HEK293T (cell line): ENCODE results near the gene ELOVL6.

Experiments
- CTCF ChIA-PET: fragments of 350-600 bp; formaldehyde crosslinking; extraction: SDS; loops from one replicate; lab custom pipeline; 2021; ENCODE audit warnings: antibody characterized with exemption, inconsistent platforms; lab: Yijun Ruan, JAX
- POLR2A ChIA-PET: fragments of 350-600 bp; formaldehyde crosslinking; extraction: SDS; loops from one replicate; lab custom pipeline; 2020; ENCODE audit warnings: antibody characterized with exemption, inconsistent platforms; lab: Yijun Ruan, JAX
- DNase-seq: peaks from one replicate; pipeline ENCODE4 v3.0.0; 2012; ENCODE audit warnings: mixed read lengths; ENCODE audit errors: extremely low spot score
- ARNT ChIP-seq: fragments of 450-650 bp; IDR thresholded peaks from 2 replicates; pipeline ENCODE4 v1.6.1; 2017; ENCODE audit warnings: mild to moderate bottlenecking
- BHLHE40 ChIP-seq: fragments of 450-650 bp; IDR thresholded peaks from 2 replicates; pipeline ENCODE4 v1.6.1; 2016; ENCODE audit warnings: mild to moderate bottlenecking, moderate library complexity, borderline replicate concordance
- CTBP1 ChIP-seq: fragments of 450-650 bp; IDR thresholded peaks from 2 replicates; pipeline ENCODE4 v1.6.1; 2016; ENCODE audit warnings: borderline replicate concordance
- ELF4 ChIP-seq: fragments of 450-650 bp; IDR thresholded peaks from 2 replicates; pipeline ENCODE4 v1.6.1; 2017; ENCODE audit warnings: antibody characterized with exemption
- FOXA1 ChIP-seq: fragments of 450-650 bp; IDR thresholded peaks from 2 replicates; pipeline ENCODE4 v1.6.1; 2016; ENCODE audit warnings: mild to moderate bottlenecking
- FOXK2 ChIP-seq: fragments of 450-650 bp; IDR thresholded peaks from 2 replicates; pipeline ENCODE4 v1.6.1; 2016; ENCODE audit warnings: mild to moderate bottlenecking
- FOXM1 ChIP-seq: fragments of 450-650 bp; IDR thresholded peaks from 2 replicates; pipeline ENCODE4 v1.6.1; 2017; ENCODE audit warnings: mild to moderate bottlenecking, borderline replicate concordance
- HDGF ChIP-seq: fragments of 450-650 bp; IDR thresholded peaks from 2 replicates; pipeline ENCODE4 v1.6.1; 2017; ENCODE audit warnings: antibody characterized with exemption, borderline replicate concordance
- L3MBTL2 ChIP-seq: fragments of 450-650 bp; conservative IDR thresholded peaks from 2 replicates; pipeline ENCODE4 v1.6.1; 2016; ENCODE audit warnings: mild to moderate bottlenecking
- LEF1 ChIP-seq: fragments of 450-650 bp; IDR thresholded peaks from 2 replicates; pipeline ENCODE4 v1.6.1; 2017; ENCODE audit warnings: mild to moderate bottlenecking, borderline replicate concordance
- NFRKB ChIP-seq: fragments of 450-650 bp; IDR thresholded peaks from 2 replicates; pipeline ENCODE4 v1.6.1; 2016; ENCODE audit warnings: mild to moderate bottlenecking, moderate library complexity
- SP1 ChIP-seq: fragments of 450-650 bp; IDR thresholded peaks from 2 replicates; pipeline ENCODE4 v1.6.1; 2017
- SUZ12 ChIP-seq: fragments of 450-650 bp; IDR thresholded peaks from 2 replicates; pipeline ENCODE4 v1.6.1; 2016; ENCODE audit warnings: mild to moderate bottlenecking
- TARDBP ChIP-seq: fragments of 450-650 bp; IDR thresholded peaks from 2 replicates; pipeline ENCODE4 v1.6.1; 2016
- ZNF384 ChIP-seq: fragments of 450-650 bp; IDR thresholded peaks from 2 replicates; pipeline ENCODE4 v1.6.1; 2016
- TF ChIP-seq, protein P1 (sequence below): fragments of 450-650 bp; IDR thresholded peaks from 2 replicates; pipeline ENCODE4 v1.6.1; 2016

ELOVL6 gene

GRCh38 chr4:110061076-110061475 lies 137.3 kb downstream of the ELOVL6 start:
- TF ChIP-seq TARDBP = no peak
- TF ChIP-seq, protein P1, sequence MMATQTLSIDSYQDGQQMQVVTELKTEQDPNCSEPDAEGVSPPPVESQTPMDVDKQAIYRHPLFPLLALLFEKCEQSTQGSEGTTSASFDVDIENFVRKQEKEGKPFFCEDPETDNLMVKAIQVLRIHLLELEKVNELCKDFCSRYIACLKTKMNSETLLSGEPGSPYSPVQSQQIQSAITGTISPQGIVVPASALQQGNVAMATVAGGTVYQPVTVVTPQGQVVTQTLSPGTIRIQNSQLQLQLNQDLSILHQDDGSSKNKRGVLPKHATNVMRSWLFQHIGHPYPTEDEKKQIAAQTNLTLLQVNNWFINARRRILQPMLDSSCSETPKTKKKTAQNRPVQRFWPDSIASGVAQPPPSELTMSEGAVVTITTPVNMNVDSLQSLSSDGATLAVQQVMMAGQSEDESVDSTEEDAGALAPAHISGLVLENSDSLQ = no peak
- no peak for TF ChIP-seq SUZ12
- no peak for TF ChIP-seq BHLHE40
- no peak for TF ChIP-seq ELF4
- TF ChIP-seq HDGF = no peak
- TF ChIP-seq ARNT = no peak
- no peak for TF ChIP-seq ZNF384
- no peak for TF ChIP-seq LEF1
- TF ChIP-seq NFRKB = no peak
- no peak for TF ChIP-seq FOXM1
- TF ChIP-seq L3MBTL2 = no peak
- no peak for TF ChIP-seq FOXA1
- no peak for TF ChIP-seq CTBP1
- TF ChIP-seq FOXK2 = no peak
- TF ChIP-seq SP1 = no peak
- no peak for DNase-seq
- ChIA-PET CTCF (no interaction called here), POLR2A (no interaction called here)

DNA sequence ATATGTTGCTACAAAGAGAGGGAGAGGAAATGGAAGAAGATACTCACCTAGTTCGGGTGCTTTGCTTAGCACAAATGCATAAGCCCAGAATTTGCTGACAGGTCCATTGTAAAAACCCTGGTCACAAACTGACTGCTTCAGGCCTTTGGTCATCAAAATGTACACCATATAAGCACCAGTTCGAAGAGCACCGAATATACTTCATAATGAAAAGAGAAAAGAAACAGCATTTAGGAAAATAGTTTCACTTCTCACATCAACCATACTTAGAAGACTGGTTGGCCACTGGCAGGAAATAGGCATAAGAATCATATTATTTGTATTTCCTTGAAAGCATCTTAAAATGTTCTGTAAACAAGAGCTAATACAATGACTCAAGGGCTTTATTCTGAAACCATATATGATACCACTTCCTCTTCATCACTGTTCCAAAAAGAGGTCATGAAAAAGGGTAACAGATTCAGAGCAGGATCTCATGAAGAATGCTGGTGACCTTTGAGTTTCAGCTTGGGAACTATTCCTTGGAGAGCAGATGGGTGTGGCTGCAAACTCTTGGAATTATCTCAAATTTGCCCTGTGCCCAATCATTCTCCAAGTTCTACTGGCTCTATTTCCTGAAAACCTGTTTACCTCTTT lies 138.7 kb downstream of the ELOVL6 start:
- CTCF ChIA-PET = no interaction called here
- DNase-seq = no peak
- POLR2A ChIA-PET = no interaction called here
- no peak for TF ChIP-seq SP1
- TF ChIP-seq ELF4 = no peak
- no peak for TF ChIP-seq NFRKB
- TF ChIP-seq HDGF = no peak
- TF ChIP-seq, protein P1 = no peak
- no peak for TF ChIP-seq ARNT
- no peak for TF ChIP-seq BHLHE40
- TF ChIP-seq ZNF384 = no peak
- TF ChIP-seq FOXA1 = no peak
- no peak for TF ChIP-seq FOXM1
- no peak for TF ChIP-seq LEF1
- TF ChIP-seq FOXK2 = no peak
- TF ChIP-seq CTBP1 = no peak
- no peak for TF ChIP-seq L3MBTL2
- no peak for TF ChIP-seq TARDBP
- TF ChIP-seq SUZ12 = no peak

- ChIA-PET POLR2A (no interaction called here), CTCF (no interaction called here)
Measured at GRCh38 chr4:110058677-110059076, 139.7 kb downstream of the ELOVL6 start.

GRCh38 chr4:110055158-110055768 lies 143.2 kb downstream of the ELOVL6 start:
- POLR2A ChIA-PET = interaction anchor here (1.7 kb wide), 1 partner anchor 143 kb away, joined by 6 read pairs; the partner anchor contains the start of gene ELOVL6
- DNase-seq = no peak
- CTCF ChIA-PET = no interaction called here
- TF ChIP-seq CTBP1 = no peak
- TF ChIP-seq L3MBTL2 = no peak
- no peak for TF ChIP-seq NFRKB
- TF ChIP-seq TARDBP = no peak
- TF ChIP-seq FOXM1 = no peak
- TF ChIP-seq ZNF384 = no peak
- TF ChIP-seq SUZ12 = no peak
- TF ChIP-seq LEF1 = no peak
- TF ChIP-seq BHLHE40 = no peak
- no peak for TF ChIP-seq FOXK2
- no peak for TF ChIP-seq ARNT
- TF ChIP-seq ELF4 = no peak
- TF ChIP-seq HDGF = no peak

More at GRCh38 chr4:110058677-110059076, 139.7 kb downstream of the ELOVL6 start:
- TF ChIP-seq FOXA1 = no peak
- TF ChIP-seq LEF1 = no peak
- TF ChIP-seq ZNF384 = no peak
- no peak for TF ChIP-seq FOXK2
- TF ChIP-seq SUZ12 = no peak
- no peak for TF ChIP-seq BHLHE40
- no peak for TF ChIP-seq ARNT
- no peak for TF ChIP-seq L3MBTL2
- TF ChIP-seq NFRKB = no peak
- TF ChIP-seq SP1 = no peak
- TF ChIP-seq ELF4 = no peak
- TF ChIP-seq TARDBP = no peak
- no peak for TF ChIP-seq FOXM1
- TF ChIP-seq CTBP1 = no peak
- no peak for TF ChIP-seq HDGF
- TF ChIP-seq, protein P1 = no peak
- no peak for DNase-seq

- TF ChIP-seq NFRKB = no peak
- ChIA-PET CTCF (interaction anchor here (0.6 to 1.2 kb wide), 7 partner anchors 10 to 565 kb away, joined by 3 to 6 read pairs (median 3); no protein-coding TSS in a partner anchor), POLR2A (no interaction called here)
- DNase-seq = peak; percentile 35
Measured at GRCh38 chr4:110049951-110050925, 148.2 kb downstream of the ELOVL6 start.
